Activated T-cell treated with anti-CD3 and anti-CD28 coated beads for 1 hour (primary cell): ENCODE measurements around the gene SCG3.

ENCODE experiments used
- DNase-seq: peaks from one replicate; pipeline ENCODE4 v3.0.0-alpha.2; 2020; ENCODE audit warnings: low read depth

SCG3 gene

DNA sequence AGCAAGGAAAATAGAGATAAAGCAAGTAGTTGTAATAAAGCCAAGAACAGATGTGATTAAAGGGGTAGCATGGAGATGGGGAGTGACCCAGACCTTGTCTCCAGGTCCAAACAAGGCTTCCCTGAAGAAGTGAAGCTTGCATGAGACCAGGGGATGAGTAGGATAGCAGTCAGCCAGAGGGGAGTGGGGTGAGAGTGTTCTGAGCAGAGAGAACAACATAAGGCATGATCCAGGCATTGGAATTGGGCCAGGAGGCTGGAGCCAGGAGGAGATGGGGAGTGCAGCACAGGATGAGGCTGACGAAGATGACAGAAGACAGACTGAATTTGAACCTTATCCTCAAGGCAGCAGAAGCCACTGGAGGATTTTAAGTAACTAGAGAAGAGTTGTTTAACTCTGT is 77.3 kb downstream of the SCG3 start:
- no peak for DNase-seq

DNA sequence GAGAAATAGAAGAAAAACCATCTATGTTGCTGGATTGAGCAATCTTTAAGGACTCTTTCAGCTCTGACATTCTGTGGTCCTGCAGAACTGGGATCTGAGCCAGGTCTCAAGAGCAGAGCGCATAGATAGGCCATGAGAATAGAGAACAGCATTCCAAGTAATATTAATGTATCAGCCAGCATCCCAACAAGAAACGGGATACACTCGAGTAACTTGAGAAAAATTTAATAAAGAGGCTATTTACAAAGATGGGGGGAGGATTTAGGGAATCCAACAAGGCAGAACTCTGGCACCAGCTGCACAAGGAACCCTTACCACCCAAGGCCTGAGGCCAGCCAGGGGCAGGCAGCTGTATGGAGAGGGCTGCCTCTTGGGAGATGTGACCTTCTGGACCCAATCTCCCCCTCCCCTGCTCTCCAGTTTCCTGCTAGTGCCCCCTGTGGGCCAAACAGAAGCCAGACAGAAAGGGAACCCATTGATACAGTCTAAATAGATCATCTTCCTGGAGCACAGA is 78.3 kb downstream of the SCG3 start:
- no peak for DNase-seq

DNA sequence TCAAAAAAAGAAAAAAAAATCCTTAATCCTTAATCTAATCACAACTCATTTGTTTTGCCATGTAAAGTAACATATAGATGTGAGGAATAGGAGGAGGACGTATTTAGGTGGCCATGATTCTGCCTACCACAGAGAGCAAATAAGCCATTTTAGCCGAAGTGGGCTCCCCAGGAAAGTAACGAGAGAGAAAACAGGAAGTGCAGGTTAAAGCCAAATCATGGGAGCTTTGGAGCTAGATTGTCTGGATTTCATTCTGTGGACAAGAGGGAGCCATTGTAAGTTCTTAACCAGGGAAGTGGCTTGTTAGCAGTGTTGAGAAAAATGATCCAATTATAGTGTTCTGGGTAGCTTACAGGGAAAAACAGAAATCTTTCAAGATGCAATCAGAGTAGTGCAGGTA is 79.5 kb downstream of the SCG3 start:
- no peak for DNase-seq

DNA sequence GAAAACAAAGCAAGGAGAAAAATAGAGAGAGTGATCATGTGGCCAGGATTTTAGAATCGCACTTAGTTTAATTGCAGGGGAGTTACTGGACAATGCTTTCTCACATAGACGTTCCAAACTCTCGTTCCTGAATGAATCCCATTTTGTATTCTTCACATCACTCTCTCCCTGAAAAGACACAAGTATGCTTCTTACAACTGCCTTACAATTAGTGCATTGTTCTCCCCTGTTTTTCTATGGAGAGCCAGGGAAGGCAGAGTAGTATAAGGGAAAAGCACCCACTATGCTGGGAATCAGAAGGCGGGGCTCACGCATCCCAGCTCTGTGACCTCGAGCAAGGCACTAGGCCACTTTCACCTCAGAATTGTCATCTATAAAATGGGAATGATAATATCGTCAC is 84.4 kb downstream of the SCG3 start:
- DNase-seq: no peak

DNA sequence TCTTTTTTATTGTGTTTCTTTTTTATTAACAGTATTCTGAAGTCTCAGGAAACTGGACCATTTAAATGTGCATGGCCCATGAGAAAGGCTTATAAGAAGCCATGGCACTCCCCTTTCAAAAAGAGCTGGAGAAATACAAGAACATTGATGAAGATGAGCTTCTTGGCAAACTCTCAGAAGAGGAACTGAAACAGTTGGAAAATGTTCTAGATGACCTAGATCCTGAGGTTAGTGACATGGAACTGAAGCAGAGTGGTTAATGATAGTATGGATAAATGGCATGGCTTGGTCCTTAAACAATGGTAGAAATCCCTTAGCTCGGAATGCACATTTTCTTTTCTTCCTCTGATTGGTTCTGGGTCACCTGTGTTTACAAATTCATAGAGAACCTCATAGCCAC is 85.0 kb downstream of the SCG3 start:
- DNase-seq: no peak

DNA sequence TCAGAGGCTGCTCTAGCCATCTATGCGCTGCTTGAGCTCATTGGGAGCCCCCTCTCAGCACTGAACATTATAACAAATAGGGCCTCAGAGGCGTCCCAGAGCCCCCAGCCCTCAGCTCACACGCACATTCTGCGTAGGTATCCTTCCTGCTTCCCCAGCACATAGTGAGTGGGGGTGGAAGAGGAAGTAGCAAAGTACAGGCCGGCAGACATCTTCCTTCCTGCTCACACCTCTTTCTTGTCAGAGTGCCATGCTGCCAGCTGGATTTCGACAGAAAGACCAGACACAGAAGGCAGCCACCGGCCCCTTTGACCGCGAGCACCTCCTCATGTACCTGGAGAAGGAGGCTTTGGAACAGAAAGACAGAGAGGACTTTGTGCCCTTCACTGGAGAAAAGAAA is 86.7 kb downstream of the SCG3 start:
- no peak for DNase-seq
